SJCRH30 (cell line): ENCODE results near the gene UPF3B. TPM values are rescaled to one million over a fixed set of nuclear protein-coding genes. Genes with fewer than 3 reads are reported as not detected.

ENCODE experiments used
- DNase-seq, 2 experiments: peaks; one replicate each; pipeline ENCODE4 v3.0.0-alpha.2; 2015 to 2020
- H3K27ac ChIP-seq: fragments of 250-450 bp; sonication (Bioruptor Pico); 2 replicates; pipeline ENCODE4 v1.5.1; 2020; ENCODE audit warnings: mild to moderate bottlenecking, moderate library complexity
- H3K27me3 ChIP-seq: fragments of 250-450 bp; sonication (Bioruptor Pico); 2 replicates; pipeline ENCODE4 v1.5.1; 2020; ENCODE audit warnings: mild to moderate bottlenecking, moderate library complexity
- H3K36me3 ChIP-seq: fragments of 250-450 bp; sonication (Bioruptor Pico); 2 replicates; pipeline ENCODE4 v1.5.1; 2020; ENCODE audit warnings: mild to moderate bottlenecking, moderate library complexity
- H3K4me1 ChIP-seq: fragments of 250-450 bp; sonication (Bioruptor Pico); 2 replicates; pipeline ENCODE4 v1.5.1; 2020; ENCODE audit warnings: mild to moderate bottlenecking, moderate library complexity
- H3K4me3 ChIP-seq: fragments of 250-450 bp; sonication (Bioruptor Pico); 2 replicates; pipeline ENCODE4 v1.5.1; 2020; ENCODE audit warnings: mild to moderate bottlenecking, moderate library complexity
- H3K9me3 ChIP-seq: fragments of 250-450 bp; sonication (Bioruptor Pico); replicated peaks from 2 replicates; pipeline ENCODE4 v1.5.1; 2020; ENCODE audit warnings: mild to moderate bottlenecking, moderate library complexity
- total RNA-seq: library from RNA; depleted of rRNA; stranded (reverse); fragments of >200 nt; shearing (Covaris generic); gene quantifications from 2 replicates; pipeline ENCODE4 v1.2.3, GENCODE V29; 2014; rRNA removed

Gene UPF3B
- total RNA-seq, 1 experiment from 2014 or later, result 33.9 TPM

- H3K4me3 ChIP-seq, result no peak overlapping the region
- H3K27me3 ChIP-seq, result no peaks in the 10 kb centered on the region
- H3K4me1 ChIP-seq, result no peaks in the 10 kb centered on the region
- no peak overlapping the region for H3K27ac ChIP-seq
- DNase-seq, result no peak
- H3K36me3 ChIP-seq, result no peaks in the 10 kb centered on the region
- H3K9me3 ChIP-seq, result peaks cover 4% of the 10 kb centered on the region; the same call in 1 of the 2 replicates
Measured at GRCh38 chrX:119801253-119802221, 51.2 kb downstream of the UPF3B start.

- H3K27me3 ChIP-seq, result no peaks in the 10 kb centered on the region
- DNase-seq, result peak; percentile 97 to 99
- H3K36me3 ChIP-seq, result peaks cover 42% of the 10 kb centered on the region
- H3K4me3 ChIP-seq, result peak within 1 kb of the TSS; percentile 80
- H3K9me3 ChIP-seq, result no peaks in the 10 kb centered on the region
- H3K27ac ChIP-seq, result peak within 1 kb of the TSS; percentile 88
- H3K4me1 ChIP-seq, result no peaks in the 10 kb centered on the region; the same call in 1 of the 2 replicates
Measured at GRCh38 chrX:119791437-119792231, 61.1 kb downstream of the UPF3B start, which contains the start of gene RPL39. RPL39 (minus strand) TSS chrX:119791630; CDS start chrX:119791576, 54 bp downstream.

GRCh38 chrX:119790977-119791436 is 61.8 kb downstream of the UPF3B start:
- DNase-seq, result peak in 1 of 2 experiments; percentile 62
- H3K27ac ChIP-seq, result peak overlapping the region; percentile 88
- peaks cover 48% of the 10 kb centered on the region for H3K36me3 ChIP-seq
- H3K27me3 ChIP-seq, result no peaks in the 10 kb centered on the region
- no peaks in the 10 kb centered on the region for H3K9me3 ChIP-seq
- H3K4me3 ChIP-seq, result peak overlapping the region; percentile 80
- H3K4me1 ChIP-seq, result no peaks in the 10 kb centered on the region; the same call in 1 of the 2 replicates

GRCh38 chrX:119784747-119785446 is 67.9 kb downstream of the UPF3B start:
- Histone ChIP-seq H3K27me3 (no peaks in the 10 kb centered on the region), H3K27ac (no peak overlapping the region), H3K4me3 (no peak overlapping the region), H3K36me3 (peaks cover 93% of the 10 kb centered on the region), H3K9me3 (no peaks in the 10 kb centered on the region), H3K4me1 (no peaks in the 10 kb centered on the region; the same call in 1 of the 2 replicates)
- peak; percentile 45 to 58 for DNase-seq

Other genes starting within 250 kb of the UPF3B start
- gene NKRF, start 246.5 kb downstream of the UPF3B start, total RNA-seq, result 27.7 and 27.8 TPM in 2 replicates
- 70.9 and 73.8 TPM in 2 replicates for gene SEPTIN6, start 159.8 kb downstream of the UPF3B start, total RNA-seq
- not detected in 2 replicates for gene SOWAHD, start 94.4 kb downstream of the UPF3B start, total RNA-seq
- gene RPL39, start 61.3 kb downstream of the UPF3B start, total RNA-seq, result 7,998 and 9,259 TPM in 2 replicates
- 48.5 and 51.9 TPM in 2 replicates for gene RNF113A, start 18.8 kb upstream of the UPF3B start, total RNA-seq
- 278 and 293 TPM in 2 replicates for gene NDUFA1, start 18.9 kb upstream of the UPF3B start, total RNA-seq
- gene AKAP14, start 42.9 kb upstream of the UPF3B start, total RNA-seq, result not detected in 2 replicates
- 14.2 and 15.3 TPM in 2 replicates for gene NKAP, start 90.8 kb upstream of the UPF3B start, total RNA-seq
- gene RHOXF2B, start 224.7 kb upstream of the UPF3B start, total RNA-seq, result not detected in 2 replicates